ENCODE results near the gene TP53RK.

TP53RK gene

DNA sequence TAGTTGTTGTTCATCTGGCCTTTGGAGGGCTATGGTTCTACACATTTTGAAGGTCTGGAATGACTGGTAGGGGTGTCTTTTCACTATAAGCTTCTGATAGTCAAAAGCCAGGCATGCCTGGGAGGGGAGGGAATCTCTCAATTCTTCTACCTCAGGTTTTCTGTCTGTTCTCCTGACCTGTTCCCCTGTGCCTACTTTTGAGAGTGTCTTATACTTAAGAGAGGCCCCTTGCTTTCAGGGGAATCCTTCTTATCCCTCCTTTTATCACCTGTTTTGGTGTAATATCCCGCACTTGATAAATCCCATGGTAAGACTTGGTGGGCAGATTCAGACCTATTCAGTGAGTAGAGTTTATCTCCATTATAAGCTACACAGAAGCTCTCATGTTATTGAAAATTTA, 27.6 kb downstream of the TP53RK start:
- DNase-seq (ENCODE audit: low read depth, low spot score), result no peak

GRCh38 chr20:46660487-46660886, 28.8 kb downstream of the TP53RK start:
- no peak for DNase-seq (ENCODE audit: low read depth, low spot score)

DNA sequence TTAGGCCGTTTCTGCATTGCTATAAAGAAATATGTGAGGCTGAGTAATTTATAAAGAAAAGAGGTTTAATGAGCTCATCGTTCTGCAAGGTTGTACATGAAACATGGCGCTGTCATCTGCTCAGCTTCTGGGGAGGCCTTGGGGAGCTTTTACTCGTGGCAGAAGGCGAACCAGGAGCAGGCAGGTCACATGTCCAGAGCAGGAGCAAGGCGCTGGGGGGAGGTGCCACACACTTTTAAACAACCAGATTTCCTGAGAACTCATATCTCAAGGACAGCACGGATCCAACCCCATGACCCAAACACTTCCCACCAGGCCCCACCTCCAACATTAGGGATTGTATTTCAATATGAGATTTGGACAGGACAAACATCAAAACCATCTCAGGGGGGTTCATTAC, 31.6 kb downstream of the TP53RK start:
- no peak for DNase-seq (ENCODE audit: low read depth, low spot score)

DNA sequence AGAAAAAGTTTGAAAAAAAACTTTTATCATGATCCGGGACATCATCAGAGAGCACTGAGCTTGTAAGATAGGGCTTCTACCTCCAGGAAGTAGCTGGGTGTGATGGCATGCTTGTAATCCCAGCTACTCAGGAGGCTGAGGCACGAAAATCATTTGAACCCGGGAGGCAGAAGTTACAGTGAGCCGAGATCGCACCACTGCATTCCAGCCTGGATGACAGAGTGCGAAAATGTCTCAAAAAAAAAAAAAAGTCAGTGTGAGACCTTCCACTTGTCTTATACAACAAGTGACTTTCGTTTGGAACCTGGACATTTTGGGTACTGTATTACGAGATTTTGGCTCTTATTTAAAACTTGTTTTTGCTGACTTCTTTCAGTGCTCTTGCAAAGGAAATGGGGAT, 32.1 kb downstream of the TP53RK start:
- no peak for DNase-seq (ENCODE audit: low read depth, low spot score)

DNA sequence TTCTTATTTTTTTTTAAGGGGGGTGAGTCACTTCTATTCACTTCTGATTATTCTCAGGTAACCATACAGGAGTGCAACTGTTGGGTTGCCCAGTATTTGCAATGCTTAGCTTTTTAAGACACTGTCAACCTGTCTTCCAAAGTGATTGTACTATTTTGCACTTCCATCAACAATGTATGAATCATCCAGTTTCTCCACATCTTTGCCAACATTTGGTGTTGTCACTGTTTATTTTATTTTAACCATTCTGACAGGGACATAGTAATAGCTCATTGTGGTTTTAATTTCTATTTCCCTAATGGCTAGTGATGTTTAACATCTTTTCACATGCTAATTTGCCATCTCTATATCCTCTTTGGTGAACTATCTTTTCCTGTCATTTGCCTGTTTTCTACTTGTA, 36.5 kb downstream of the TP53RK start:
- no peak for DNase-seq (ENCODE audit: low read depth, low spot score)

GRCh38 chr20:46651091-46651962, 37.9 kb downstream of the TP53RK start, which contains the start of gene SLC13A3:
SLC13A3 (minus strand) TSS chr20:46651459; CDS start chr20:46651421, 38 bp downstream.
- no peak for DNase-seq (ENCODE audit: low read depth, low spot score)

GRCh38 chr20:46650575-46651090, 38.6 kb downstream of the TP53RK start:
- no peak for DNase-seq (ENCODE audit: low read depth, low spot score)

DNA sequence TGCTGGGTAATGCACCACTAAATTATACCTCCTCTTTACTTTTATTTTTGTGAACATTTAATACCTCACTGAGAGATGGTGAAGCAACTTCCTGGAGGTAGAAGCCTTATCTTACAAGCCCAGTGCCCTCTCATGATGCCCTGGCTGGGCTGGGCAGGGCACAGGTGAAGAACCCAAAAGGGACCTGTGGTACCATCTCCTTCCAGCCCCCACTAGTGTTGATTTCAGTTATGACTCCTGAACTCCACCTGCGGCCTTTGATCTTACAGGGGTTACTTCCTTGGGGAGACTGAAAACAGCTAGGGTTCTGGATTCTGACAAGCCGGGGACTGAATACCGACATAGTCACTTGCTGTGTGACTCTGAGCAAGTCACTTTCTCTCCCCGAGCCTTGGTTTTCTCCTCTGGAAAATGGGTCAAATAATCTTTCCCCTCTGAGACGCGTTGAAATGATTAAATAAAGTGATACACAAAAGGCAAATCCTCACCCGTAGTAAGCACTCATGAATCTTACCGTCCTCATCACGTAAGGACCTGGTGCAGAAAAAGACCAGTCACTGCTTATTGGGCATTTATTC, 39.2 kb downstream of the TP53RK start:
- no peak for DNase-seq (ENCODE audit: low read depth, low spot score)

DNA sequence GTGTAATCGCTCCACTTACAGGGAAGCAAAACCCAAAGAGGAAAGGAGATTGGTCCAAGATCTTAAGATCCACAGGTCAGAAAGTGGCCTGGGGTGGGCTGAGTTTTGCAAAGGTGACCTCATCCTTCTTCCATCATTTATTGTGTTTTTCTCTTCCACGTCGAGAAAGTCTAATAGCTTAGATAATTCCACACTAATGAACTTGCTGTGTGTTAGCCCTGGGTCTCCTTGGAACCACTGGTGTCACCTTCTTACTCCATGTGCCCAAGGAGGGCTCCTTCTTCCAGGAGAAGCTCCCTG, 39.6 kb downstream of the TP53RK start:
- DNase-seq (ENCODE audit: low read depth, low spot score), result no peak

GRCh38 chr20:46648903-46649649, 40.2 kb downstream of the TP53RK start:
- DNase-seq (ENCODE audit: low read depth, low spot score), result no peak

GRCh38 chr20:46647469-46647868, 41.8 kb downstream of the TP53RK start:
- no peak for DNase-seq (ENCODE audit: low read depth, low spot score)

DNA sequence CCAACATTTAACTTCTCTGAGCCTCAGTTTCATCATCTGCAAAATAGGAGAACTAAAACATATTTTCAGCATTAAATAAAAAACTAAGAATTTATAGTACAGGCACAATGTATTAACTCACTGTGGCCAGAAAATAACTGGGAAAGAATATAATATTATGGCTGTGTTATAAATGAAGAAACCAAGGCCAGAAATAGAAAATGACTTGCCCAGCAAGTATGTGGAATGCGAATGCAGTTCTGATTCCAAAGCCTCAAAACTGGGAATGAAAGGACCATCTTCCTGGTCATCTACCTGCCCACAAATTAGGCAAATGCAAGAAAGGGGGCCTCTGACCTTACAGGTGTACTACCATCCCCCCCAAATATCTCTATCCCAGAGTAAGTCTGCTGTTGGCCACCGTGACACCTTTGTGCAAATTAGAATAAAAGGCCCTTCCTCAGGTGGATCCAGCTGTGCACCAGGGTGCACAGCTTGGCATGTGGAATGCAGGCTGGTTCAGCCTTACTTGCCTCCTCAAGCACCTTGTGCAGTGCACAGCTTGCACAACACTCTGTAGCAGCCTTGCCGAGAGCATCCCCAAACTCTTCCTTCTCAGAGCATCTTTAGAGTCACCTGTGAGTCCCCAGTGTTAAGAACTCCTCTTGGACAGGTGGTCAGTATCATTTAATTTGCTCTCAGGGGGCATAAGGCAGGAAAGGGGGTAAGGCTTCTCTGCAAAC, 42.4 kb downstream of the TP53RK start:
- no peak for DNase-seq (ENCODE audit: low read depth, low spot score)

GRCh38 chr20:46646122-46646521, 43.1 kb downstream of the TP53RK start:
- DNase-seq (ENCODE audit: low read depth, low spot score), result no peak

- no peak for DNase-seq (ENCODE audit: low read depth, low spot score)
Observed at GRCh38 chr20:46644733-46645132, 44.5 kb downstream of the TP53RK start.

GRCh38 chr20:46644160-46644559, 45.1 kb downstream of the TP53RK start:
- no peak for DNase-seq (ENCODE audit: low read depth, low spot score)

DNA sequence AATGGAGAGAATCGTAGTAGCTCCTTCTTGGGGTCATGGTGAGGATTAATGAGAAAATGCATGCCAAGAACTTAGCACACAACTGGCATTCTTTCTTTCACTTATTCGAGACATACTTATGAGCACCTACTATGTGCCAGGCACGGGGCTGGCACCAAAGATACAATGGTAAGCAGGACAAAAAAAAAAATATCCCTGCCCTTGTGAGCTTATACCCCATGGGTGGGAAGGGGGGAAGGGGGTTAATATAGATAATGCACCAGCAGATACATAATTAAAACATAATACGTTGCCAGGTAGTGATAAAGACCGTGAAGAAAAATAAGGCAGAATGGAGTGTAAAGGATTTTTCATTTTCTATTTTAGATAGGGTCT, 46.3 kb downstream of the TP53RK start:
- DNase-seq (ENCODE audit: low read depth, low spot score), result no peak

DNA sequence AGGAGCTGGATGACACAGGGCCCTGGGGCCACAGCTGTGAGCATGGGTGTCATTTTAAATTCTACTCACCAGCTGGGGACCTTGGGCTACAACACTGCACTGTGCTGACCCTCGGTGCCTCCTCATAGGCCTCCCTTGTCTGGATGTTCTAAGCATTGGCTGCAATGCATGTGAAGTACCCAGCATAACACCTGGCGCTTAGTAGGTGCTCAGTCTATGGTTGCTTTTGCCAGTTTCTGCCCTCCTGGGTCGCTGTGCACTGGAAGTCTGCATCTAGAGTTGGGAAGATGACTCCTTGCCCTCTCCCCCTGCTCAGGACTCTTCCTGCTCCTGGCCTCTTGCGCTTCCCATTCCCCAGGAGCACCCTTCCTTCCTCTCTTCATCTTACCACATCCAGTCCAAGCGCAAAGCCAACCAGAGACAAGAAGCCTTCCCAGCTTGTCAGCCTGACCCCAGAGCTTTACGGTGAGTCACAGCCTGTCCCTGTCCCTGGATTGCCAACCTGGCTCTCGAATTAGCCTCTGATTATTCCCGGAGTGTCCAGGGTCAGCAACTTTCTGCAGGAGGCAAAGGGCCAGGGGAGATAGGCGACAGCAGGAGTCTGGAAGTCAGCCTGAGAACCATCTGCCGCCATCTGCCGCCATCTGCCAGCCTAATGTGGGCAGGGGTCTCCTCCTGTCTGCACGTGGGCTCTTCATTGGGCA, 46.8 kb downstream of the TP53RK start:
- no peak for DNase-seq (ENCODE audit: low read depth, low spot score)

- DNase-seq (ENCODE audit: low read depth, low spot score), result no peak
Observed at GRCh38 chr20:46641424-46641823, 47.8 kb downstream of the TP53RK start.

DNA sequence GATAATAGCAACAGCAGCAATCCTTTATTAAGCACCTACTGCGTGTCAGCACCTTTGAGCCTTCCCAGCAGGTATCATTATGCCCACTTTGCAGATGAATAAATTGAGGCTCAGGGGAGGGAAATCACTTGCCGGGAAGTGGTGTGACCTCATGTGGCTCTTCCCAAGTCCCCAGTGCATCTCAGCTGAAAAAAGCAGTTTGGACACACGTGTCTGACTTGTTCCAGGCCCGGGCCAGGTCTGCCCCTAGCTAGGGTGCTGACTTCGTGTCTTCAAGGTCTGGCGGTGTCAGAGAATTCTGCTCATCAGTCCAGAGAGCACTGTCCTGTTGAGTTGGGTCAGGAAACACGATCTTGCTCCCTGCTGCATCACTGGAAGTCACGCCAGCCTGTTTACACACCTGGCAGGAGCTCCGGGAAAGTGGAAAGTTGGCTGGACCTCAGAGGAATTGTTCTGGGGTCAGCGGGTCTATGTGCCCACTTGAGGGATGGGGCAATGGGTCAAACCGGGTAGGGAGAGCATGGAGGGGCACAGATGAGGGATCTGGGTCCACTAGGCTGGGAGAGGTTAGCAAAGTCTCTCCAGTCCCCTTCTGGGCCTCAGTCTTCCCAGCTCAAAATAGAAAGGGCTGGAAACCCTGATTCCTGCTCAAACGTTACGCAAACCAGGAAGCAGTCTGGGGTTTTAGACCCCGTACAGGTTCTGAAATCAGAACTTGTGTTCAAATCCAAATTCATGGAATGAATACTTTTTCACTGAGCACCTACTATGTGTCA, 48.5 kb downstream of the TP53RK start:
- no peak for DNase-seq (ENCODE audit: low read depth, low spot score)

DNA sequence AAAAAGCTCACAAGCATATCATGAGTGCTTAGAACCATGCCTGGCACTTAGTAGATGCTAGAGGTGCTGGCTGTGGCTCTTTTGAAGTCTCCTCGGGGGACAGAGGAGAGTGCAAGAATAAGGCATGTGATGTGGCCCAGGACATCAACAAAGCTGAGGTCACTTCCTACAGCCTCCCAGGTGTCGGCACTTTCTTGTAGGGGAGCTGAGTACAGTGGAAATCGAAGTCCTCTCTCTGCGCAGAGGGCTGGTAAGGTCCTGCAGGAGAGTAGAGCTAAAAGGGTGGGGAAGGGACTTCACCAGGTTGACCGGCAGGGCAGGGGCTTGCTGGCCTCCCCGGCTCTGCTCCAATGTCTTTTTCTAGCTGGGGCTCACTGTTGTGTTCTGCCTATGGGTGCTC, 49.2 kb downstream of the TP53RK start:
- DNase-seq (ENCODE audit: low read depth, low spot score), result no peak
